GDM1 (cell line): Measurements from ENCODE around the gene CD7.

ENCODE experiments used
- DNase-seq: peaks from one replicate; lab custom pipeline; 2025; lab: John Stamatoyannopoulos, UW

The CD7 gene

GRCh38 chr17:82314727-82315605 lies 2.4 kb downstream of the CD7 start:
- DNase-seq, result peak; percentile 48

- DNase-seq, result no peak
These were observed 3.2 kb downstream of the CD7 start for GRCh38 chr17:82314012-82314726.

- no peak for DNase-seq
These were observed 4.0 kb downstream of the CD7 start for GRCh38 chr17:82313195-82314011.

- no peak for DNase-seq
These were observed 5.4 kb downstream of the CD7 start for GRCh38 chr17:82311971-82312370.

- no peak for DNase-seq
These were observed 6.5 kb downstream of the CD7 start for GRCh38 chr17:82310877-82311276.

- DNase-seq, result no peak
These were observed 7.5 kb downstream of the CD7 start for GRCh38 chr17:82309656-82310570.

- peak; percentile 75 for DNase-seq
These were observed 11.6 kb downstream of the CD7 start for GRCh38 chr17:82305727-82306300.

- no peak for DNase-seq
These were observed 12.3 kb downstream of the CD7 start for GRCh38 chr17:82304826-82305726.

GRCh38 chr17:82303944-82304808 lies 13.2 kb downstream of the CD7 start:
- DNase-seq, result no peak

GRCh38 chr17:82302991-82303943 lies 14.1 kb downstream of the CD7 start:
- peak; percentile 28 for DNase-seq

GRCh38 chr17:82302568-82302963 lies 14.8 kb downstream of the CD7 start:
- DNase-seq, result no peak

GRCh38 chr17:82301916-82302567 lies 15.4 kb downstream of the CD7 start:
- peak; percentile 18 for DNase-seq

GRCh38 chr17:82301300-82301915 lies 16.0 kb downstream of the CD7 start:
- DNase-seq, result no peak

GRCh38 chr17:82300707-82301270 lies 16.6 kb downstream of the CD7 start:
- DNase-seq, result peak; percentile 62

- no peak for DNase-seq
These were observed 17.2 kb downstream of the CD7 start for GRCh38 chr17:82300228-82300627.

GRCh38 chr17:82299452-82299851 lies 18.0 kb downstream of the CD7 start:
- DNase-seq, result no peak
